Gastroesophageal sphincter (tissue), 4 donors: ENCODE measurements around the gene TGFA. TPM values are rescaled to one million over a fixed set of nuclear protein-coding genes. Genes with fewer than 3 reads are reported as not detected.

Experiments
- ATAC-seq: fragments of 150-250 bp; one replicate; pipeline ENCODE4 v1.9.1; 2016; ENCODE audit warnings: mild to moderate bottlenecking, moderate library complexity
- H3K27ac ChIP-seq, 4 donors: fragments of 200-600 bp; sonication (generic) in 3 of 4; 1 replicate in 3 of 4; 2 replicates in 1 of 4; pipeline ENCODE4 v1.5.1; 2016 to 2019
- H3K27me3 ChIP-seq: fragments of 200-600 bp; sonication (generic); one replicate; pipeline ENCODE4 v1.5.1; 2019
- H3K36me3 ChIP-seq, 2 donors: fragments of 200-600 bp; sonication (generic); one replicate each; pipeline ENCODE4 v1.5.1; 2019; ENCODE audit warnings: control low read depth in 1 of 2
- H3K4me1 ChIP-seq, 3 donors: fragments of 200-600 bp; sonication (generic); 1 replicate in 2 of 3; 2 replicates in 1 of 3; pipeline ENCODE4 v1.5.1; 2016 to 2019; ENCODE audit warnings: control low read depth in 2 of 3
- H3K4me3 ChIP-seq, 2 donors: fragments of 200-600 bp; sonication (generic); one replicate each; pipeline ENCODE4 v1.5.1; 2019; ENCODE audit warnings: mild to moderate bottlenecking in 1 of 2, moderate library complexity in 1 of 2
- H3K9me3 ChIP-seq, 3 donors: fragments of 200-600 bp; sonication (generic); one replicate each; pipeline ENCODE4 v1.5.1; 2017 to 2019; ENCODE audit warnings: control low read depth in 2 of 3
- EP300 ChIP-seq: sonication (generic); formaldehyde crosslinking; IDR thresholded peaks from one replicate; pipeline ENCODE4 v1.6.1; 2017; ENCODE audit warnings: antibody characterized with exemption, mild to moderate bottlenecking
- POLR2A ChIP-seq, 2 donors: fragments of 450-650 bp; IDR thresholded peaks; one replicate each; pipeline ENCODE4 v1.6.1; 2017; ENCODE audit warnings: antibody characterized with exemption in 2 of 2, mild to moderate bottlenecking in 2 of 2, moderate library complexity in 1 of 2
- POLR2AphosphoS5 ChIP-seq: sonication (generic); formaldehyde crosslinking; IDR thresholded peaks from one replicate; pipeline ENCODE4 v1.6.1; 2017; ENCODE audit warnings: antibody characterized with exemption
- WGBS, 2 donors: methylation state at CpG; one replicate each; pipeline ENCODE4 v1.1.5; 2018; ENCODE audit warnings: low coverage in 1 of 2; 5-methylcytosine and 5-hydroxymethylcytosine counted together
- total RNA-seq, 4 donors: library from RNA; depleted of rRNA; stranded (reverse); fragments of >200 nt; gene quantifications; one replicate each; pipeline ENCODE4 v1.1.0, GENCODE V29; 2016
- TF ChIP-seq, protein P1 (sequence below), 4 experiments: fragments of 200-600 bp in 2 of 4; fragments of 450-650 bp in 2 of 4; sonication (generic) in 1 of 4; IDR thresholded peaks; one replicate each; pipeline ENCODE4 v1.5.1; 2017 to 2019; ENCODE audit warnings: antibody characterized with exemption in 4 of 4, mild to moderate bottlenecking in 2 of 4, moderate library complexity in 2 of 4

The TGFA gene
- total RNA-seq, 4 donors from 2014 or later = 0.31 to 5.0 (median 1.6) TPM

- Histone ChIP-seq H3K4me1 (no peaks in the 10 kb centered on the region), H3K27ac (no peak overlapping the region), H3K9me3 (peaks cover 0 to 8% (median 0%) of the 10 kb centered on the region in 3 donors), H3K27me3 (no peaks in the 10 kb centered on the region), H3K4me3 (no peak overlapping the region), H3K36me3 (no peaks in the 10 kb centered on the region)
- no peak for ATAC-seq
- TF ChIP-seq POLR2A (IDR thresholded peaks at IDR 0.05) (no peak), EP300 (no peak), POLR2AphosphoS5 (no peak)
- TF ChIP-seq, protein P1, sequence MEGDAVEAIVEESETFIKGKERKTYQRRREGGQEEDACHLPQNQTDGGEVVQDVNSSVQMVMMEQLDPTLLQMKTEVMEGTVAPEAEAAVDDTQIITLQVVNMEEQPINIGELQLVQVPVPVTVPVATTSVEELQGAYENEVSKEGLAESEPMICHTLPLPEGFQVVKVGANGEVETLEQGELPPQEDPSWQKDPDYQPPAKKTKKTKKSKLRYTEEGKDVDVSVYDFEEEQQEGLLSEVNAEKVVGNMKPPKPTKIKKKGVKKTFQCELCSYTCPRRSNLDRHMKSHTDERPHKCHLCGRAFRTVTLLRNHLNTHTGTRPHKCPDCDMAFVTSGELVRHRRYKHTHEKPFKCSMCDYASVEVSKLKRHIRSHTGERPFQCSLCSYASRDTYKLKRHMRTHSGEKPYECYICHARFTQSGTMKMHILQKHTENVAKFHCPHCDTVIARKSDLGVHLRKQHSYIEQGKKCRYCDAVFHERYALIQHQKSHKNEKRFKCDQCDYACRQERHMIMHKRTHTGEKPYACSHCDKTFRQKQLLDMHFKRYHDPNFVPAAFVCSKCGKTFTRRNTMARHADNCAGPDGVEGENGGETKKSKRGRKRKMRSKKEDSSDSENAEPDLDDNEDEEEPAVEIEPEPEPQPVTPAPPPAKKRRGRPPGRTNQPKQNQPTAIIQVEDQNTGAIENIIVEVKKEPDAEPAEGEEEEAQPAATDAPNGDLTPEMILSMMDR (IDR thresholded peaks at IDR 0.05) = no peak
- WGBS, 2 donors = 67 to 86% methylated on average over 1 of the region's 1 CpG
Observed at GRCh38 chr2:70484086-70484485, 69.5 kb downstream of the TGFA start.

- ATAC-seq = no peak
- no peaks in the 10 kb centered on the region for H3K4me1 ChIP-seq
- H3K9me3 ChIP-seq = peaks cover 0 to 8% (median 0%) of the 10 kb centered on the region in 3 donors
- no peak overlapping the region for H3K4me3 ChIP-seq
- no peak overlapping the region for H3K27ac ChIP-seq
- no peaks in the 10 kb centered on the region for H3K36me3 ChIP-seq
- no peak for TF ChIP-seq POLR2A (IDR thresholded peaks at IDR 0.05)
- no peak for TF ChIP-seq POLR2AphosphoS5
- TF ChIP-seq EP300 = no peak
- TF ChIP-seq, protein P1 (IDR thresholded peaks at IDR 0.05) = no peak
- peaks cover 5% of the 10 kb centered on the region for H3K27me3 ChIP-seq
Observed at GRCh38 chr2:70482401-70482800, 71.2 kb downstream of the TGFA start.

GRCh38 chr2:70480468-70480867 is 73.2 kb downstream of the TGFA start:
- Histone ChIP-seq H3K27ac (no peak overlapping the region), H3K4me3 (no peak overlapping the region), H3K9me3 (peaks cover 0 to 8% (median 0%) of the 10 kb centered on the region in 3 donors), H3K4me1 (no peaks in the 10 kb centered on the region), H3K27me3 (peaks cover 7% of the 10 kb centered on the region), H3K36me3 (no peaks in the 10 kb centered on the region)
- no peak for TF ChIP-seq EP300
- TF ChIP-seq POLR2AphosphoS5 = no peak
- TF ChIP-seq POLR2A (IDR thresholded peaks at IDR 0.05) = no peak
- TF ChIP-seq, protein P1 (IDR thresholded peaks at IDR 0.05) = no peak
- WGBS, 2 donors = 63 to 65% methylated on average over 3 to 5 of the region's 5 CpGs
- no peak for ATAC-seq

GRCh38 chr2:70479816-70480215 is 73.8 kb downstream of the TGFA start:
- Histone ChIP-seq H3K4me3 (no peak overlapping the region), H3K27ac (no peak overlapping the region), H3K36me3 (no peaks in the 10 kb centered on the region), H3K27me3 (peaks cover 7% of the 10 kb centered on the region), H3K9me3 (peaks cover 0 to 8% (median 0%) of the 10 kb centered on the region in 3 donors), H3K4me1 (no peaks in the 10 kb centered on the region)
- ATAC-seq = no peak
- TF ChIP-seq, protein P1 (IDR thresholded peaks at IDR 0.05) = no peak
- TF ChIP-seq EP300 (no peak), POLR2AphosphoS5 (no peak)
- WGBS, 2 donors = 90 to 91% methylated on average over 3 of the region's 3 CpGs

DNA sequence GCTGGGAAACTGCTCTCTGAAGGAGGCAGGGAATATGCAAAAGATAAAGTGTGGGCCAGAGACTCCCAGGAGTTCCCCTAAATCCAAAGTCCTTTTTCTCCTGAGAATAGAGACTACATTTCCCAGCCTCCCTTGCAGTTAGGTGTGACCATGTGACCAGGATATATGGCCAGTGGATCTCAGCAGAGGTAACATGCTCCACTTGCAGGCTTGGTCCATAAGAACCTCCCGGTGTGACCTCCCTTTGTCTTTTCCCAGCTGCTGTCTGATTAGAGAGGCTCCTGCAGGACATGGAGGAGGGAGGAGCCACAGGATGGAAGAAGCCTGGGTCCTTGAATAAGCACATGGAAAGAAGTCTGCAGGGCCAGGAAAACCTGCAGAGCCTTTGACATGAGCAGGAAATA is 76.2 kb downstream of the TGFA start:
- TF ChIP-seq EP300 (no peak), POLR2A (IDR thresholded peaks at IDR 0.05) (no peak), POLR2AphosphoS5 (no peak)
- TF ChIP-seq, protein P1 (IDR thresholded peaks at IDR 0.05) = no peak
- H3K36me3 ChIP-seq = no peaks in the 10 kb centered on the region
- ATAC-seq = no peak
- H3K27ac ChIP-seq = no peak overlapping the region
- WGBS, 2 donors = 50% methylated on average over 1 of the region's 1 CpG; no CpG with 5 or more reads in 1 of the 2 donors
- H3K9me3 ChIP-seq = peaks cover 0 to 8% (median 0%) of the 10 kb centered on the region in 3 donors
- H3K27me3 ChIP-seq = peaks cover 7% of the 10 kb centered on the region
- H3K4me3 ChIP-seq = no peak overlapping the region
- H3K4me1 ChIP-seq = no peaks in the 10 kb centered on the region
